ENCODE measurements around the gene TBL1Y. TPM values are rescaled to one million over a fixed set of nuclear protein-coding genes. Genes with fewer than 3 reads are reported as not detected.
"Not testable (repeated sequence)": the region's sequence is repeated elsewhere in the genome, so short reads cannot be mapped to it uniquely, and the experiment has no call there.

TBL1Y gene
- total and polyA plus RNA-seq, 7 experiments from 2014 or later: not detected

DNA sequence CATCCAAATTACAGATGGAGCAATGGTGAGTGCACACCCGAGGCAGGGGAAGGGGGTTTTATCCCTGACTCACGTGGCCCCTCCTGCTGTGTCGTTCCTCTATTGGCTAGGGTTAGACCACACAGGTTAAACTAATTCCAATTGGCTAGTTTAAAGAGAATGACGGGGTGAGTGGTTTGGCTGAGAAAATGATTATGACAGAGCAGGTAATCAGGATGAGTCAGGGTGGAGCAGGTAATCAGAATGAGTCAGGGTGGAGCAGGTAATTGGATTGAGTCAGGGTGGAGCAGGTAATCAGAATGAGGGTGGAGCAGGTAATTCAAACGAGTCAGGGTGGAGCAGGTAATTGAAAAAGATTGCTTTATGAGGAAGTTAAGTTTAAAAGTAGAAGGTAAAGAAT, 146.4 kb downstream of the TBL1Y start:
- peaks cover 0 to 6% (median 0%) of the 10 kb centered on the region in 5 donors for H3K27me3 Mint-ChIP-seq
- Histone ChIP-seq H3K4me3 (ENCODE audit: low read length) (no peak overlapping the region), H3K27ac (ENCODE audit: low read depth, low read length) (no peak overlapping the region), H3K9me3 (ENCODE audit: control insufficient read depth in 2 of 3, low read length in 3 of 3) (no peaks in the 10 kb centered on the region), H3K36me3 (ENCODE audit: control insufficient read depth in 2 of 3, insufficient read depth in 3 of 3, low read length in 3 of 3) (no peaks in the 10 kb centered on the region), H3K4me1 (ENCODE audit: control insufficient read depth in 2 of 2, insufficient read depth in 2 of 2, low read length in 2 of 2) (no peaks in the 10 kb centered on the region), H3K27me3 (ENCODE audit: control insufficient read depth in 2 of 2, insufficient read depth in 2 of 2, low read length in 2 of 2) (no peaks in the 10 kb centered on the region)
- no peaks in the 10 kb centered on the region for H3K36me3 Mint-ChIP-seq
- H3K4me3 Mint-ChIP-seq: no peak overlapping the region
- H3K27ac Mint-ChIP-seq: no peak overlapping the region
- DNase-seq: no peak
- no peaks in the 10 kb centered on the region for H3K4me1 Mint-ChIP-seq
- H3K9me3 Mint-ChIP-seq: no peaks in the 10 kb centered on the region
- ChIA-PET CTCF (no interaction called here), POLR2A (no interaction called here)
- intact Hi-C loops (cut with micrococcal nuclease): no loop called here
- no peak for ATAC-seq

DNA sequence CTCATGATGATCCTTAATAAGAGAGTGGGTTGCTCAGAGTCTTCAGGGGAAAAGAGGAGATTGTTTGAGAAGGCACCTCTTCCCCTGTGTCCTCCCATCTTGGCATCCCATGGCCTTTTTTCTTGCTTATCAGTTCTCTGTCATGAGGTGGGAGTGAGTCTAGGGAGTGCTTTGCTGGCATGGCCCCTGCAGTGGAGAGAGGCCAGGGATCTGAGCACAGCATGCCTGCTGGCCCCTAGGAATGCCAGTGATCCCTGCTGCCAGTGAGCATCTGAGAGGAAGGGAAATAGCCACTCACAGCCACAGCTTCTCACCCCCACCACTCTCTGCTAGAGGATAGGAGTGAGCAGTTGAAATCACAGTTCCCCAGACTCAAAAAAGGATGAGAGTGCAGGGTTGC, 168.2 kb downstream of the TBL1Y start:
- no peak for ATAC-seq

DNA sequence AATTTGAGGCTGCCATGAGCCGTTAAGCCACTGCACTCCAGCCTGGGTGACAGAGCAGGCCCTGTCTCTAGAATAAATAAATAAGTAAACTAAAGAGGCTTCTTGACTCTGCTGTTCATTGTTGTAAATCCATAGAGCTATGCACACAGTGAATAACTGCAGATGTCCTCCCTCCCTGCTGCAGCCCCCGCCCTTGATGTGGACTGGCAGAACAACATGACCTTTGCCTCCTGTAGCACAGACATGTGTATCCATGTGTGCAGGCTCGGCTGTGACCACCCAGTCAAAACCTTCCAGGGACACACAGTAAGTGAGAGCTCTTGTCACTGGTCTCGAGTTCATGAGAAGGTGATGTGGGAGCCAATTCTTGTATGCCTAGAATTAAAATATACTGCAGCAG, 170.1 kb downstream of the TBL1Y start:
- H3K36me3 Mint-ChIP-seq; DNase-seq; H3K4me1 Mint-ChIP-seq; ATAC-seq; H3K9me3 ChIP-seq (ENCODE audit: control insufficient read depth in 2 of 3, low read length in 3 of 3); intact Hi-C loops (cut with micrococcal nuclease); H3K36me3 ChIP-seq (ENCODE audit: control insufficient read depth in 2 of 3, insufficient read depth in 3 of 3, low read length in 3 of 3); POLR2A ChIA-PET; H3K4me1 ChIP-seq (ENCODE audit: control insufficient read depth in 2 of 2, insufficient read depth in 2 of 2, low read length in 2 of 2); CTCF ChIA-PET; H3K4me3 ChIP-seq (ENCODE audit: low read length); H3K27me3 Mint-ChIP-seq; H3K4me3 Mint-ChIP-seq; H3K27ac ChIP-seq (ENCODE audit: low read depth, low read length); H3K27ac Mint-ChIP-seq; H3K27me3 ChIP-seq (ENCODE audit: control insufficient read depth in 2 of 2, insufficient read depth in 2 of 2, low read length in 2 of 2); H3K9me3 Mint-ChIP-seq: not testable (repeated sequence)

More for the DNA sequence above, 168.2 kb downstream of the TBL1Y start:
- CTCF ChIA-PET: interaction anchor here (1.5 kb wide), 1 partner anchor 13 kb away, joined by 3 read pairs; no protein-coding TSS in a partner anchor
- Histone ChIP-seq H3K4me1 (ENCODE audit: control insufficient read depth in 2 of 2, insufficient read depth in 2 of 2, low read length in 2 of 2) (no peaks in the 10 kb centered on the region), H3K9me3 (ENCODE audit: control insufficient read depth in 2 of 3, low read length in 3 of 3) (no peaks in the 10 kb centered on the region), H3K27ac (ENCODE audit: low read depth, low read length) (no peak overlapping the region), H3K36me3 (ENCODE audit: control insufficient read depth in 2 of 3, insufficient read depth in 3 of 3, low read length in 3 of 3) (no peaks in the 10 kb centered on the region), H3K27me3 (ENCODE audit: control insufficient read depth in 2 of 2, insufficient read depth in 2 of 2, low read length in 2 of 2) (no peaks in the 10 kb centered on the region), H3K4me3 (ENCODE audit: low read length) (no peak overlapping the region)
- intact Hi-C loops (cut with micrococcal nuclease): no loop called here
- no peak for DNase-seq
- Mint-ChIP-seq H3K4me3 (no peak overlapping the region), H3K27me3 (no peaks in the 10 kb centered on the region), H3K36me3 (no peaks in the 10 kb centered on the region), H3K4me1 (no peaks in the 10 kb centered on the region), H3K27ac (no peak overlapping the region), H3K9me3 (no peaks in the 10 kb centered on the region)
- POLR2A ChIA-PET: no interaction called here

DNA sequence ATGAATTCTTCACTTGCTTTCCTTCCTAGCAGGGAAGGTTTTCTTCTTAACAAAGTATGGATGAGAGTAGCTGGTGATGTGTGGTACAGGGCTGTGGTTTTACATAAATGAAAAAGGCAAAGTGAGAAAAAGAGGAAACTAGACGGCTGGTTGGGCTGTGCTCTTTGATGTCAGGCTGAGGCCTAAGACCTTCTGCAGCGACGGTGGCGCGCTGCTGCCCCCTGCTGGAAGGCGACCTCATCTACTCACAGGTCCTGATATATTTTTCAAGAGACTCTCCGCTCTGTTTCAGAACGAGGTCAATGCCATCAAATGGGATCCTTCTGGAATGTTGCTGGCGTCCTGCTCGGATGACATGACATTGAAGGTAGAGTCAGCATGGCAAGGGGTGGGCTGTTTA, 175.1 kb downstream of the TBL1Y start:
- Mint-ChIP-seq H3K27me3 (peaks cover 0 to 2% (median 0%) of the 10 kb centered on the region in 5 donors), H3K4me1 (peaks cover 0 to 19% (median 3%) of the 10 kb centered on the region in 7 donors), H3K36me3 (no peaks in the 10 kb centered on the region), H3K27ac (peak overlapping the region in 4 of 9 donors; percentile 38 to 83 (median 58)), H3K4me3 (peak overlapping the region in 4 of 10 donors; percentile 18 to 55 (median 38)), H3K9me3 (no peaks in the 10 kb centered on the region)
- Histone ChIP-seq H3K9me3 (ENCODE audit: control insufficient read depth in 2 of 3, low read length in 3 of 3) (no peaks in the 10 kb centered on the region), H3K27me3 (ENCODE audit: control insufficient read depth in 2 of 2, insufficient read depth in 2 of 2, low read length in 2 of 2) (no peaks in the 10 kb centered on the region), H3K36me3 (ENCODE audit: control insufficient read depth in 2 of 3, insufficient read depth in 3 of 3, low read length in 3 of 3) (no peaks in the 10 kb centered on the region), H3K4me1 (ENCODE audit: control insufficient read depth in 2 of 2, insufficient read depth in 2 of 2, low read length in 2 of 2) (peaks cover 0 to 8% of the 10 kb centered on the region in 2 donors), H3K27ac (ENCODE audit: low read depth, low read length) (no peak overlapping the region), H3K4me3 (ENCODE audit: low read length) (no peak overlapping the region)
- POLR2A ChIA-PET: no interaction called here
- ATAC-seq: peak; percentile 94
- peak in 4 of 9 donors; percentile 61 to 73 (median 68) for DNase-seq
- intact Hi-C loops (cut with micrococcal nuclease): loop anchor here (1.0 to 5.0 kb wide), 3 partner anchors 121 to 733 kb away; no protein-coding TSS in a partner anchor
- CTCF ChIA-PET: interaction anchor here (0.7 to 1.1 kb wide), 2 partner anchors 9 to 120 kb away, joined by 3 to 7 read pairs; no protein-coding TSS in a partner anchor

DNA sequence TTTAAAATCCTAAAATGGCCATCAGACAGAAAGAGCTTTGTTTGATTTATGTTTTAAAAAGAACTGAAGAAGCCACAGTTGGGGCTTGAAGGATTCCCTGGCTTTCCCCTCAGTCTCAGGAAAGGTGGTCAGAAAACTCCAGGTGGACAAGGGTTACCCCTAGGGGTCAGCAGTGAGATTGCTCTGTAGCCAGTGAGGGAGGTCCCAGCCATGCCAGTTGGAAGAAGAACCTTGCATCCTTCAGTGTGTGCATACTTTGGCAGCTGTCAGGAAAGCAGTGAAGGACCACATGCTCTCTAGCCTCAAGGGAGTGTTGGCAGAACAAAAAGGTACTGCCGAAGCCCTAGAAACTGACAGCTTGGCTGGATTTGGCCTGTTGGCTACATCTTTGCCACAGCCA, 182.3 kb downstream of the TBL1Y start:
- Mint-ChIP-seq H3K9me3 (no peaks in the 10 kb centered on the region), H3K27ac (no peak overlapping the region), H3K4me1 (peaks cover 0 to 14% (median 0%) of the 10 kb centered on the region in 7 donors), H3K4me3 (no peak overlapping the region), H3K27me3 (peaks cover 0 to 8% (median 0%) of the 10 kb centered on the region in 5 donors), H3K36me3 (no peaks in the 10 kb centered on the region)
- ATAC-seq (no peak), DNase-seq (no peak)
- Histone ChIP-seq H3K4me1 (ENCODE audit: control insufficient read depth in 2 of 2, insufficient read depth in 2 of 2, low read length in 2 of 2) (no peaks in the 10 kb centered on the region), H3K4me3 (ENCODE audit: low read length) (no peak overlapping the region), H3K9me3 (ENCODE audit: control insufficient read depth in 2 of 3, low read length in 3 of 3) (no peaks in the 10 kb centered on the region), H3K36me3 (ENCODE audit: control insufficient read depth in 2 of 3, insufficient read depth in 3 of 3, low read length in 3 of 3) (no peaks in the 10 kb centered on the region), H3K27ac (ENCODE audit: low read depth, low read length) (no peak overlapping the region), H3K27me3 (ENCODE audit: control insufficient read depth in 2 of 2, insufficient read depth in 2 of 2, low read length in 2 of 2) (no peaks in the 10 kb centered on the region)
- intact Hi-C loops (cut with micrococcal nuclease): no loop called here
- CTCF ChIA-PET: interaction anchor here (0.6 kb wide), 1 partner anchor 236 kb away, joined by 4 read pairs; no protein-coding TSS in a partner anchor
- POLR2A ChIA-PET: no interaction called here

DNA sequence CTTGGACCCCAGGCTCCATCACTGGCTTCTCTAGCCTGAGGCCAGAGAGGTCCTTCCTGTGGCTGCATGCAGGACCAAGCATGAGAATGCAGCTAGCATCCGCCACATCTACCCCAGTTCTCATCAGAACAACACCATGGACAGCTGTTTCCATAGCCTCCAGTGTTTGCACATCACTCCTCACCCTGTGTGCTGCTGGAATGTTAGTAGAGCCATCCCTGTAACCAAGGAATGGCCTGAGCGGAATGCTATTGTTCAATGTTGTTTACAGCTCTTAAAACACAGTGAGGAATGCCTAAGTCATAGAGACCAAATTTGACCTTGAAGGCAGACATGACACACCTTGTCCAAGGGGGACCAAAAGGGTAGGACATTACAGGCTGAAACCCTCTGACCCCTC, 183.9 kb downstream of the TBL1Y start:
- Mint-ChIP-seq H3K4me3 (no peak overlapping the region), H3K9me3 (no peaks in the 10 kb centered on the region), H3K27me3 (peaks cover 0 to 8% (median 0%) of the 10 kb centered on the region in 5 donors), H3K36me3 (no peaks in the 10 kb centered on the region), H3K27ac (no peak overlapping the region), H3K4me1 (peaks cover 0 to 10% (median 0%) of the 10 kb centered on the region in 7 donors)
- Histone ChIP-seq H3K4me1 (ENCODE audit: control insufficient read depth in 2 of 2, insufficient read depth in 2 of 2, low read length in 2 of 2) (no peaks in the 10 kb centered on the region), H3K9me3 (ENCODE audit: control insufficient read depth in 2 of 3, low read length in 3 of 3) (no peaks in the 10 kb centered on the region), H3K4me3 (ENCODE audit: low read length) (no peak overlapping the region), H3K36me3 (ENCODE audit: control insufficient read depth in 2 of 3, insufficient read depth in 3 of 3, low read length in 3 of 3) (no peaks in the 10 kb centered on the region), H3K27me3 (ENCODE audit: control insufficient read depth in 2 of 2, insufficient read depth in 2 of 2, low read length in 2 of 2) (no peaks in the 10 kb centered on the region), H3K27ac (ENCODE audit: low read depth, low read length) (no peak overlapping the region)
- ChIA-PET CTCF (no interaction called here), POLR2A (no interaction called here)
- DNase-seq (no peak), ATAC-seq (no peak)
- intact Hi-C loops (cut with micrococcal nuclease): no loop called here

DNA sequence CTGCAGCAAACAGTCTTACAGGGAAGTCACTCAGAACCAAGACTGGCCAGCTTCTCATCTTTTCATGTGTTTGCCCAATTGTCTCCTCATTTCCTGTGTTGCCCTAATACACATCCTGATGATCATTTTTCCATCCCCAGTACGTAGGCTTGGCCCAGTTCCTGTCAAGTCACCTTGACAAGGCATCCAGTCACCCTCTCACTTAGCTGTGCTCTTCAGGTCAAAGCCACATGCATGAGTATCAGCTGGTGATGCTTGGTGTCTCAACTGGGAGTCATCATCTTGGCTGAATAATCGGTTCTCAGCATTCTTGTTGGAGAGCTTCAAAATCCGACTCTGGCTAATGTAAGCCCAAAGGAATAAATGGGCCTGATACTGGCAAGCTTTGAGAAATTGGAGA, 186.5 kb downstream of the TBL1Y start:
- H3K36me3 ChIP-seq (ENCODE audit: control insufficient read depth in 2 of 3, insufficient read depth in 3 of 3, low read length in 3 of 3): no peaks in the 10 kb centered on the region
- DNase-seq: no peak
- peaks cover 0 to 12% of the 10 kb centered on the region in 2 donors for H3K4me1 ChIP-seq (ENCODE audit: control insufficient read depth in 2 of 2, insufficient read depth in 2 of 2, low read length in 2 of 2)
- no peak overlapping the region for H3K27ac ChIP-seq (ENCODE audit: low read depth, low read length)
- Mint-ChIP-seq H3K9me3 (no peaks in the 10 kb centered on the region), H3K4me1 (peaks cover 0 to 25% (median 0%) of the 10 kb centered on the region in 7 donors), H3K27ac (no peak overlapping the region), H3K27me3 (peaks cover 0 to 8% (median 0%) of the 10 kb centered on the region in 5 donors), H3K4me3 (no peak overlapping the region), H3K36me3 (no peaks in the 10 kb centered on the region)
- no peak overlapping the region for H3K4me3 ChIP-seq (ENCODE audit: low read length)
- POLR2A ChIA-PET: no interaction called here
- no peak for ATAC-seq
- no peaks in the 10 kb centered on the region for H3K9me3 ChIP-seq (ENCODE audit: control insufficient read depth in 2 of 3, low read length in 3 of 3)
- intact Hi-C loops (cut with micrococcal nuclease): no loop called here
- no peaks in the 10 kb centered on the region for H3K27me3 ChIP-seq (ENCODE audit: control insufficient read depth in 2 of 2, insufficient read depth in 2 of 2, low read length in 2 of 2)
- CTCF ChIA-PET: no interaction called here
